ENCODE results near the gene PLEKHG2. TPM values are rescaled to one million over a fixed set of nuclear protein-coding genes. Genes with fewer than 3 reads are reported as not detected.

Gene PLEKHG2
- total RNA-seq, 1 donor from 2014 or later = 60.0 TPM

DNA sequence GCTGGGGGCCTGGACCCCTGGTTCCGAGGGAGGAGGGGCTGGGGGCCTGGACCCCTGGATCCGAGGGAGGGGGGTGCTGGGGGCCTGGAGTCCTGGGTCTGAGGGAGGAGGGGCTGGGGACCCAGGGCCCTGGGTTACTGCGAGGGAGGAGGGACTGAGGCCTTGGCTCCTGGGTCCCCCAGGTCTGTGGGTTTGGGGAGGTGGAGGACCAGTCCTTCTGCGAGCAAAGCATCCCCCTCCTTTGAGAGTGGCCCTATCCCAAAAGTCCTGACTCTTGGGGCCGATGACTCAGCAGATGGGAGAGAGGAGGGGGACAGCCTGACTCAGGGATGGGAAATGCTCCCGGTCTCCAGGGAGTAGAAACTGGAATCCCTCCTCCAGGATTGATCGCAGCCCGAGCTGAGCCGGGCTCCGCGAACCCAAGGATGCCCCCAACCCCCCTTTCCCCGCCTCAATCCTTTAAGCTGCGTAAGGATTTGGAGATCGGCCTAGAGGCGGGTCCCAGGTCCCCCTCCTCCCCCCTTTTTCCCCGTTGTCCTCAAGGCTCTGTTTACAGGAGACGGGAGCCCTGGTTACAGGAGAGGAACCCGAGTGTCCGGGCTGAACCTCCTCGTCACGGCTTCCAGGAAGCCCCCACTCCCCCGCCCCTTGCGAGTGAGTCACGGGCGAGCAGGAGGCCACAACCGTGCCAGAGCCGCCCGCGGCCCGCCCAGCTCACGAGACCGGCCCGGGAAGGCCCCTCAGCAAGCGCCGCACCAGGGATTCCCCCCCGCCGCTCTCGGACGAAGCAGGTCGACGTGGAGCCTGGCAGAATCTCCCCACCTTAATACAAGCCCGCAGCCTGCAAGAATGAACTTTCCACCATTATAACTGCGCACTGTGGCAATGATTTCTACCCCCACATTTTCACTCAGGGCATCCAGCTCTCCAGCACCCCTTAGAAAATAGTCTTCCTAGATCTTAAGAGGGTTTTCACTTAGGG lies 8.8 kb upstream of the PLEKHG2 start:
- DNase-seq (ENCODE audit: extremely low read depth, low read depth, low spot score) = no peak

DNA sequence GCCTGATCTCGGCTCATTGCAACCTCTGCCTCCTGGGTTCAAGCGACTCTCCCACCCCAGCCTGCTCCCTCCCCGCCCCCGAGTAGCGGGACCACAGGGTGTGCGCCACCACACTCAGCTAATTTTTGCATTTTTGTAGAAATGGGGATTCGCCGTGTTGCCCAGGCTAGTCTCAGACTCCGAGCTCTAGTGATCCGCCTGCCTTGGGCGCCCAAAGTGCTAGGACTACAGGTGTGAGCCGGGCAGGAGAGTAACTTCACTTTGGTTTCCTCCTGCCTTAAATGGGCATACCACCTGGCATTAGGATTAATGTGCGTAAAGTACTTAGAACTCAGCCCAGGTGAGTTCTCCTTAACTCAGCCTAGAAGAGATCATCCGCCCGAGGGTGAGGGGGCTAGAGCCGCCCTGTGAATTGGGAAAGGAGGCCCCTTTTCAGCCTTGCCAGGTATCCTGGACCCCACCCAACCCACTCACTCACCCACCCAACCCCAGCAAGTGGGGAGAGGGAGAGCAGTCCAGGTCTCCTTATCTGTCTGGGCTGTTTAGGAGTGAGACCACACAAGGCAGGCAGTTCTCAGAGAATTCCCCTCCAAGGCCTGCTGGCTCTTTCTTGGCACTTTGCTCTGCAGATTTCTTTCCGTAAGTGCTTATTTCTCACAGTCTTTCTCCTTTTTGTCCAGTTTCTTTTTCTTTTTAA lies 7.1 kb upstream of the PLEKHG2 start:
- DNase-seq (ENCODE audit: extremely low read depth, low read depth, low spot score) = no peak

DNA sequence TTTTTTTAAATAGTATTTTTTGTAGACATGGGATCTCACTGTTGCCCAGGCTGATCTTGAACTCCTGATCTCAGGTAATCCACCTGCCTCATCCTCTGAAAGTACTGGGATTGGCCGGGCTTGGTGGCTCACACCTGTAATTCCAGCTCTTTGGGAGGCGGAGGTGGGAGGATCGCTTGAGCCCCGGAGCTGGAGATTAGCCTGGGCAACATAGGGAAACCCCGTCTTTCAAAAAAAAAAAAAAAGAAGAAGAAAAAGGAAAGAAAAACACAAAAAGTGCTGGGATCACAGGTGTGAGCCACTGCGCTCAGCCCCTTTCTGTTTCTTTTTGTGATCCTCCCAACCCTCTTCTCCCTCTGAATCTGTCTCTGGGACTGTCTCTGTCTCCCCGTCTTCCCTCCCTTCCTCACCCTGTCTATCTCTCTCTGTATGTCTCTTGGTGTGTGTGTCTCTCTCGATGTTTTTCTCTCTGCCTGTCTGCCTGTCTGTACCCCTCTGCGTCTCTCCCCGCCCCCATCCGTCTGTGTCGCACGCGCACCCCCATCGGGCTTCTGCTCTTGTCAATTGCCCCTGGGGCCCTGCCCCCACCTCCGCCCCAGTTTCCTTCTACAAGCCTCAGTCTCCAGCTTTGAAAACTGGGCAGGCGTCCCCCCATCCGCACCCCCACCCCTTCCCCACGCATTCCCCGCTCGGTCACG lies 6.4 kb upstream of the PLEKHG2 start:
- no peak for DNase-seq (ENCODE audit: extremely low read depth, low read depth, low spot score)

DNA sequence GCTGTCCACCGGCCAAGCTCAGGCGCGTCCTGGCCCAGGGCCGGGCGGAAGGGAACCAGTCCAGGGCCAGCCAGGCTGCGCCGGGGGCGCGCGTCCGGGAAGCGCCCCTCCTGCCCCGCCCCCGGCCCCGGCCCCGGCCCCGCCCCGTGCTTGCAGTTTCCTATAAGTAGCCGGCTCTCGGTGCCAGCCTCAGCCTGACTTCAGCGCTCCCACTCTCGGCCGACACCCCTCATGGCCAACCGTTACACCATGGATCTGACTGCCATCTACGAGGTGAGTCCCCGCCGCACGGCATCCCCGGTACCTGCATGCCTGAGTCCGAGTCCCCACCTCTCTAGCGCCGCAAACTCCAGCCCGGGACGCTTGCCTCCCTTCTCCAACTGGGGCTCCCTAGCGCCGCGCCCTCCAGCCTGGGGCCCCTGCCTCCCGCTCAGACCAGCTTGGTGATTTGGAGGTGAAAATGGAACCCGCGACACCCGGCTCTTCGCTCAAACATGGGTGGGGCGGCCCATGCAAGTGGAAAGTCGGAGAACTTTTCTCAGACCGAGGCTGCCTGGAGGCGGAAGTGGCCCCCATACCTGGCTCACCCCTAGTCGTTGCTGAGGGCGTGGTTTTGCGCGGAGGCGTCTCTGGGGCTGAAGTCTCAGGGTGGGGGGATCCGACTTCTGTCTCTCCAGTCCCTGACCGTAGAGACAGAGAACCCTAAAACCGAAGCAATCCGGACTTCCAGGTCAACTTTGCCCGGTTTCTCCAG lies 5.6 kb upstream of the PLEKHG2 start, which contains the start of gene ZFP36:
Gene ZFP36, plus strand, starts transcription at position 192 of the 754 bp plus-strand sequence. Its CDS starts 58 bp downstream, at position 250.
- no peak for DNase-seq (ENCODE audit: extremely low read depth, low read depth, low spot score)

DNA sequence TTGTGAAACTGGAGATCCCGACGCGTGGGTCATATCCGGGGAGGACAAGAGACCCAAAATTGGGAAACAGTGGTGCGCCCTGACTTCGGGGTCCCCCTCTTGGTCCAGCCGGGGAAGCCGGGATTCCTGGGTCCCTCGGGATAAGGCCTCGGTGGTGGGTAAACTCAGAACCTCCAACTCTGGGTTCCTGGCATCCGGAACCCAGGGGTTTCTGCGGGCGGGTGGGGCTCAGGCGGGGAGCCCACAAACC lies 5.1 kb upstream of the PLEKHG2 start:
- no peak for DNase-seq (ENCODE audit: extremely low read depth, low read depth, low spot score)

DNA sequence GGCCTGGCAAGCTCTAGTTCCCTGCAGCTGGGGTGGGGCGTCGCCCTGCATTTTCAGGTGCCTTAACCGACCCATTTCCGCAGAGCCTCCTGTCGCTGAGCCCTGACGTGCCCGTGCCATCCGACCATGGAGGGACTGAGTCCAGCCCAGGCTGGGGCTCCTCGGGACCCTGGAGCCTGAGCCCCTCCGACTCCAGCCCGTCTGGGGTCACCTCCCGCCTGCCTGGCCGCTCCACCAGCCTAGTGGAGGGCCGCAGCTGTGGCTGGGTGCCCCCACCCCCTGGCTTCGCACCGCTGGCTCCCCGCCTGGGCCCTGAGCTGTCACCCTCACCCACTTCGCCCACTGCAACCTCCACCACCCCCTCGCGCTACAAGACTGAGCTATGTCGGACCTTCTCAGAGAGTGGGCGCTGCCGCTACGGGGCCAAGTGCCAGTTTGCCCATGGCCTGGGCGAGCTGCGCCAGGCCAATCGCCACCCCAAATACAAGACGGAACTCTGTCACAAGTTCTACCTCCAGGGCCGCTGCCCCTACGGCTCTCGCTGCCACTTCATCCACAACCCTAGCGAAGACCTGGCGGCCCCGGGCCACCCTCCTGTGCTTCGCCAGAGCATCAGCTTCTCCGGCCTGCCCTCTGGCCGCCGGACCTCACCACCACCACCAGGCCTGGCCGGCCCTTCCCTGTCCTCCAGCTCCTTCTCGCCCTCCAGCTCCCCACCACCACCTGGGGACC lies 4.6 kb upstream of the PLEKHG2 start:
- no peak for DNase-seq (ENCODE audit: extremely low read depth, low read depth, low spot score)

DNA sequence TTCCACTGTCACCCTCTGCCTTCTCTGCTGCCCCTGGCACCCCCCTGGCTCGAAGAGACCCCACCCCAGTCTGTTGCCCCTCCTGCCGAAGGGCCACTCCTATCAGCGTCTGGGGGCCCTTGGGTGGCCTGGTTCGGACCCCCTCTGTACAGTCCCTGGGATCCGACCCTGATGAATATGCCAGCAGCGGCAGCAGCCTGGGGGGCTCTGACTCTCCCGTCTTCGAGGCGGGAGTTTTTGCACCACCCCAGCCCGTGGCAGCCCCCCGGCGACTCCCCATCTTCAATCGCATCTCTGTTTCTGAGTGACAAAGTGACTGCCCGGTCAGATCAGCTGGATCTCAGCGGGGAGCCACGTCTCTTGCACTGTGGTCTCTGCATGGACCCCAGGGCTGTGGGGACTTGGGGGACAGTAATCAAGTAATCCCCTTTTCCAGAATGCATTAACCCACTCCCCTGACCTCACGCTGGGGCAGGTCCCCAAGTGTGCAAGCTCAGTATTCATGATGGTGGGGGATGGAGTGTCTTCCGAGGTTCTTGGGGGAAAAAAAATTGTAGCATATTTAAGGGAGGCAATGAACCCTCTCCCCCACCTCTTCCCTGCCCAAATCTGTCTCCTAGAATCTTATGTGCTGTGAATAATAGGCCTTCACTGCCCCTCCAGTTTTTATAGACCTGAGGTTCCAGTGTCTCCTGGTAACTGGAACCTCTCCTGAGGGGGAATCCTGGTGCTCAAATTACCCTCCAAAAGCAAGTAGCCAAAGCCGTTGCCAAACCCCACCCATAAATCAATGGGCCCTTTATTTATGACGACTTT lies 3.9 kb upstream of the PLEKHG2 start:
- DNase-seq (ENCODE audit: extremely low read depth, low read depth, low spot score) = no peak

DNA sequence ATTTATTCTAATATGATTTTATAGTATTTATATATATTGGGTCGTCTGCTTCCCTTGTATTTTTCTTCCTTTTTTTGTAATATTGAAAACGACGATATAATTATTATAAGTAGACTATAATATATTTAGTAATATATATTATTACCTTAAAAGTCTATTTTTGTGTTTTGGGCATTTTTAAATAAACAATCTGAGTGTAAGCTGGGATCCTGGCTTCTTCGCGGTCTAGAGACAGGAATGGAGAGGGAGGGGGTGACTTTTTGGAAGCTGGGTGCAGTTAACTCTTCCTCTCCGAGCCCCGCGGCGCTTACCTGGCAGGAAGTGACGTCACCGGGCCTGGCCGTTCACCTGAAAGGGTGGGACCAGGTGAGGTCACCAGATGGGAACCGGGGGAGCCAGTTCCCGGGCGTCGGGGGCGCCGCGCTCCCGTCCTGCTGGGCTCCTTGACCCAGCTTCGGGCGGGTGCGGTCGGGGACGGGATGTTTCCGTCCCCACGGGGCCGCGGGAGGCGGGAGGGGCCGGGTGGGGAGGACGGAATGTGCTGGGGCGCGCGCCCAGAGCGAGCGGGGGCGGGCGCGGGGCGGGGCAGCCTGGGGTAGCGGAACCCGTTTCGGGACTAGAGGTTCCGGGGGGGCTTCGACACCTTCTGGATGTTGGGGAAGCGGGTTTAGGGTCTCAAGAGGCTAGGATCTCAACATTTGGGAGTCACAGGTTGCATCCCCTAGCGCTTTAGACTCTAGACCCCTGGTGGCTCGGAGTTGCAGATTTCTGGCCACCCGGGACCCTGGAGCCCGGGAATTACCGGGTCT lies 3.1 kb upstream of the PLEKHG2 start:
- no peak for DNase-seq (ENCODE audit: extremely low read depth, low read depth, low spot score)

DNA sequence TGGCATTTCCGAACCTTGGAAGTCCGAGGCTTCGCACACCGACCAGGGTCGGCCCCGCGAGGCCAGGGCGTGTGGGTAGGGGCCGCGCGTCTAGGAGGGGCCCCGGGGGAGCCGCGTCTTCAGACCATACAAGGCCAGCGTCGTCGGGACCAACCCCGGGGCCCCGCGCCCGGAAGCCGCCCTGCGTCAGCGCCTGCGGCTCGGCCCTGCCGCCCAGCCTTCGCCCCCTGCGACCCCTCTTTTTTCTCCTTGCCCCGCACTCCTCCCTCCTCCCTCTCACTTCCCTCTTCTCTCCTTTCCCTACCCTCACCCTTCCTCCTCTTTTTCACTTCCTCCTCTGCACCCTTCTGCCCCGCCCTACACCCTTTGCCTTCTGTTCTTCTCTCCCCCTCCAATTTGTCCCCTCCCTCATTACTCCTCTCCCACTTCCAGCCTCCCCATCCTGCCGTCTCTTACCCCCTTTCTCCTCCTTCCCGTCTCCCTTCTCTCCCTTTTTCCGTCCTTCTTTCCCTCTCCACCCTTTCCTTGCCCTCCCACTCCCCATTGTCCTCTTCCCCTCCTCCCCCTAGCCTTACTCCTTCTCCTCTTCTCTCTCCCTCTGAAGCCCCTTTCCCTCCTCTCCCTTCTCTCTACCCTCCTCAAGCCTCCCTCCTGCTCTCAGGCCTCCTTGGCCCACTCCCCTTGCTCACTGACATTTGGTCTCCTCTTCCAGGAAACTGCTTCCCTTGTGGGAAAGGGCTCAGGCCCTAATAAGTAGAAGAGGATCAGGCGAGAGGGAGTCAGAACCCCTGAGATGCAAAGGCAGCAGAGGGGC lies 2.2 kb upstream of the PLEKHG2 start:
- DNase-seq (ENCODE audit: extremely low read depth, low read depth, low spot score) = no peak

DNA sequence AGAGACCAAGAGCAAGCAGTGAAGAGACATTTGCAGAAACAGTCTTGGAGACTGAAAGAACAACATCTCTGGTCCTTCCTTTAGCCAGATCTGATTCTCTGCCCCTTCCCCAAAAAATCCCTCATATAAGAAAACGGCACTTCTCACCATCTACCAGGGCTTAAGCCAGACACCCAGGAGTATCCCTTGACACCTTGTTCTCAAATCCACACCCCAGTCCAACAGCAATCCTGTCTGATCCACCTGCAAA lies 1.7 kb upstream of the PLEKHG2 start:
- no peak for DNase-seq (ENCODE audit: extremely low read depth, low read depth, low spot score)

DNA sequence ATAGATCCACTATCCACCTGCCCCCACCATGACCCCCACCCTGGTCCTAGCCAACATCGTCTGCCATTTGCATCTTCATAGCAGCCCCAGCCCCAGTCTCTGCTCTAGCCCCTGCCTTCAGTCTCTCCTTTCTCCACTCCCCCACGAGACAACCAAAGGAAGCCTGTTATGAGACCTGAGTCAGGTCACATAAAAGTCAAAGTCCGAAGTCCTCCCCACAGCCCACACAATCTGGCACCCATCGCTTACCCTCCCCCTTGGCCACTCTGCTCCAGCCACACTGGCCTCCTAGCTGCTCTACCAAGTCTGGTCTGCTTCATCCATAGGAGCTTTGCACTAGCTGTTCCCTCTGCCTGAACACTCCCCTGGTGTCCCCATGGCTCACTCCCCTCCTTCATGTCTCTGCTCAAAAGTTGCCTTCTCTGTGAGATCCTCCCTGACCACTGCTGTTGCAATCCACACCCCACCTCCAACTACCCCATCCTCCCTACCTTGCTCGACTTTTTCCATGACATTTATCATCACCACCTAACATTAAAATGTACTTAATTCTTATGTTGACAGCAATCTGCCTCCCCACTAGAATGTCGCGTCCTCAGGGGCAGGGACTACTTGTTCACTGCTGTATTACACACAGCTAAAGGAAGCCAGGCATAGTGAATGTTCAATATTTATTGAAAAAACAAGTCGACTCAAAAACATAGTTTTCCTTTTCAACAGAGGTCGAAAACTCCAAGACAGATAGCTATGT lies 1.2 kb upstream of the PLEKHG2 start:
- DNase-seq (ENCODE audit: extremely low read depth, low read depth, low spot score) = no peak

DNA sequence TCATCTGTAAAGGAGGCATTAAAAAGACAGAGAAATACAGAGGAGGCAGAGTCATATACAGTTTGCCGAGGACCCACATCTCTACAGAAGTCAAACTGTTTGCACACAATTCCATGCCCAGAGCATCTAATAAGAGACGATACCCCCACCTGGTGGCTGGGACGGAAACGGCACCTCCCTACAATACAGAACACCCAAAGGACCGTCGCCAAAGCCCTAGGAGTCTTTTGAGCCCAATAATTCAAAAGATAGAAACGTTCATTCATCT lies 703 bp upstream of the PLEKHG2 start:
- DNase-seq (ENCODE audit: extremely low read depth, low read depth, low spot score) = no peak

DNA sequence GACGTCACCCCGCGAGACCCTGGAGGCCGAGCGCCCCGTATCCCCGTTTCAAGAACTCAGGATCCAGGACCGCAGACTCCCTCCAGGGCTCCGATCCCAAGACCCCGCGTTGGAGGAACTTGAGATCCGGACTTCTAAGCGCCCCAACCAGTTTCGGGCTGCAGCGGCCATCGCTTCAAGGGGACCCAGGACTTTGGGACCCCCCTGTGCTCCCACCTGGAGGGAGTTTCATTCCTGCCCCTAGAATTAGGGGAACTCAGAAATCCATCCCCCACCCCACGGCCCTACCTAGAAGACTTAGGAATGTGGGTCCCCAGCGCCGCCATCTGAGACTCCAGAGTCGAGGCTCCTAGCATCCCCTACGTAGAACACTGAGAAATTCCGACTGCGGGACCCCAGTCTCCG lies 400 bp downstream of the PLEKHG2 start:
- DNase-seq (ENCODE audit: extremely low read depth, low read depth, low spot score) = no peak

DNA sequence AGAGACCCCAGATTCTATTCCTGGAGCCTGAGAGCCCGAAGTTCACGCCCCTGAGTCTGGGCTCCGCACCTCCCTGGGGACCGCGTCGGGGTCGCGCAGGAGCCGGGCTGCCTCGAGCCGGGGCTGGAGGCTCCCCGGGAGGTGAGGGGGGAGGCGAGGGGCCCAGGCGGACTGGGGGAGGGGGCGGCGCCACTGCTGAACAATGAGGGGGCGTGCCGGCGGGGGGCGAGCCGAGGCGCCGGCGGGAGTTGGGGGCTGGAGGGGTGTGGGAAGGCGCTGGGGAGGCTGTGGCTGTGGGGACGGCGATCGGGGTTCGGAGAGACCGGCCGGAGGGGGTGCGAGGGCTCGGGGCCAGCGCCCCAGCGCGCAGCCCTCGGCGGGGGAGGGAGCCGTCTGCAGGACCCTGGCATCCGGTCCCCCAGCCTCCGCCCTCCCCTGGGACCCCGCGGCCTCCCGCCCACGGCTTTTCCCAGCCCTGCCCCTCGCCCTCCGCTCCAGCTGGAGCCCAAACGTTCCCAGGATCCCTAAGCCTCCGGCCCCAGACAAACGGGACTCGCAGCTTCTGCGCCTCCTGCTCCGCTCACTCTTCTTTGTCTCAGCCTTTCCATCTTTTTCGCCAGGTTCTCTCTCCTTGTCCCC lies 922 bp downstream of the PLEKHG2 start:
- DNase-seq (ENCODE audit: extremely low read depth, low read depth, low spot score) = no peak

DNA sequence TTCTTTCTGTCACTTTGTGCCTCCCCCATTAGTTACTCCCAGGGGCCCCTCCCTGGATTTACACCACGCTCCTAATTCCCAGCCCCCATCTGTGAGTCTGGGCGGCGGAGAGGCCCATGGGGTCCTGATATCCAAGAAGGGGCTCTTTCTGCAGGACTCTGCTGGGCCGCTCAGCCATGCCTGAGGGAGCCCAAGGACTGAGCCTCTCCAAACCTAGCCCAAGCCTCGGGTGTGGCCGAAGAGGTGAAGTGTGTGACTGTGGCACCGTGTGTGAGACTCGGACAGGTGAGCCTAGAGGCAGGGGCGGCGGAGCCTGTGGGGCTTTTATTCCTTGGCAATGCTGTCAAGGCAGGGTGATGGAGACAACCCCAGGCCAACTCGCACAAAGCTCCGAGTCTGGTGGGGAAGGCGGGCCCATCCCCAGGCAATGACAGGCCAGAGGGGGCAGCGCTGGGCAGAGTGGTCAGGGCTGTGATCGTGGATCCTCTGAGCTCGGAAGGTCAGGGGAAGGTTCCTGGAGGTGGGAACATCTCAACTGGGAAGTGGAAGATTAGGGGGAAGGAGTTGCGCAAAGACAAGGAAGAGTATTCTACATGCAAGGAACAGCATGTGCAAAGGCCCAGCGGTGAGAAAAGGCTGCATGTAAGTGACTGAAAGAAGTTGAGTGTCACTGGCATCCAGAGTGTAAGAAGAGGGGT lies 1.6 kb downstream of the PLEKHG2 start:
- no peak for DNase-seq (ENCODE audit: extremely low read depth, low read depth, low spot score)
